ENCODE results near the gene LRIG1.

LRIG1 gene

GRCh38 chr3:66354001-66354400, 146.8 kb downstream of the LRIG1 start:
- DNase-seq (ENCODE audit: low read depth in 2 of 2): no peak

- no peak for DNase-seq (ENCODE audit: low read depth in 2 of 2)
Observed at GRCh38 chr3:66353530-66353929, 147.3 kb downstream of the LRIG1 start.

GRCh38 chr3:66353039-66353438, 147.8 kb downstream of the LRIG1 start:
- no peak for DNase-seq (ENCODE audit: low read depth in 2 of 2)

GRCh38 chr3:66350601-66351000, 150.2 kb downstream of the LRIG1 start:
- DNase-seq (ENCODE audit: low read depth in 2 of 2): no peak

- DNase-seq (ENCODE audit: low read depth in 2 of 2): no peak
Observed at GRCh38 chr3:66348704-66349103, 152.1 kb downstream of the LRIG1 start.

GRCh38 chr3:66344848-66345578, 155.8 kb downstream of the LRIG1 start:
- DNase-seq (ENCODE audit: low read depth in 2 of 2): no peak

- no peak for DNase-seq (ENCODE audit: low read depth in 2 of 2)
Observed at GRCh38 chr3:66344391-66344811, 156.4 kb downstream of the LRIG1 start.

- no peak for DNase-seq (ENCODE audit: low read depth in 2 of 2)
Observed at GRCh38 chr3:66342717-66343356, 158.0 kb downstream of the LRIG1 start.

GRCh38 chr3:66338927-66339326, 161.9 kb downstream of the LRIG1 start:
- DNase-seq (ENCODE audit: low read depth in 2 of 2): no peak

GRCh38 chr3:66336333-66336766, 164.5 kb downstream of the LRIG1 start:
- no peak for DNase-seq (ENCODE audit: low read depth in 2 of 2)

GRCh38 chr3:66335671-66336070, 165.2 kb downstream of the LRIG1 start:
- DNase-seq (ENCODE audit: low read depth in 2 of 2): no peak
